Measurements from ENCODE around the gene TSR3. TPM values are rescaled to one million over a fixed set of nuclear protein-coding genes. Genes with fewer than 3 reads are reported as not detected.

The TSR3 gene
- total and polyA plus RNA-seq, 2 of the 13 experiments (the other 11 are each of a cell fraction or from before 2014, with no cell fraction given), result 24.2 to 51.0 TPM

DNA sequence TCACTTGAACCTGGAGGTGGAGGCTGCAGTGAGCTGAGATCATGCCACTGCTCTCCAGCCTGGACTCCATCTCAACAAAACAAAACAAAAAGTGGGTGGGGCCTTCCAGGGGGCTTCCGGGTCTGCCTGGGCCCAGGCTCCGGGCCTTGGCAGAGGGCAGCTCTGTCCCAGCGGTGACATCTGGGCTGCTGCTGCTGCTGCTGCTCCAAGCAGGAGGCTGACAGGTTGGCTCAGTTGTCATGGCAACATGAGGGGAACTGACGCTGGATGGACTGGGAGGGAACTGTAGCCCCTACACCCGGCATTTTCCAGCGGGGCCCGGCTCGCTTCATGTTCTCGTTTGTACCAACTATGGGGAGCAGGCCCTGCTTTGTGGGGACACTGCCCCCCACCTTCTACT lies 14.2 kb downstream of the TSR3 start:
- H3K4me2 ChIP-seq (ENCODE audit: low read depth, low read length), result no peak overlapping the region
- H3K9ac ChIP-seq (ENCODE audit: insufficient read depth, low read depth, low read length), result no peak overlapping the region
- 39% methylated on average over 5 of the region's 9 CpGs for WGBS (ENCODE audit: low lambda C conversion rate)
- H2AFZ ChIP-seq (ENCODE audit: low read length), result no peak overlapping the region
- H3K27ac ChIP-seq (ENCODE audit: extremely low read length, insufficient read depth, low read length), result no peak overlapping the region
- ATAC-seq (no peak), FAIRE-seq (no peak), DNase-seq (ENCODE audit: low spot score) (no peak)
- H3K79me2 ChIP-seq (ENCODE audit: insufficient read depth, low read length), result no peaks in the 10 kb centered on the region
- 0 out of 2 replicates have a peak, but pooled peaks cover 3% of the 10 kb centered on the region for H4K20me1 ChIP-seq (ENCODE audit: insufficient read depth, low read length)
- H3K9me3 ChIP-seq (ENCODE audit: low read length), result no peaks in the 10 kb centered on the region
- no TSS peak for BruUV-seq (replicated peaks)
- TF ChIP-seq RFX1 (IDR thresholded peaks at IDR 0.05), result peak; percentile 68
- TF ChIP-seq HNRNPLL (IDR thresholded peaks at IDR 0.05; ENCODE audit: low read depth, low read length, poor library complexity, severe bottlenecking), result peak; percentile 3
- peak; percentile 72 for TF ChIP-seq RFX3 (CRISPR knock-in tag; IDR thresholded peaks at IDR 0.05)
- 0 out of 2 replicates have a peak, but pooled peaks have one; percentile 26 for TF ChIP-seq ELF1 (CRISPR knock-in tag; IDR thresholded peaks at IDR 0.05)
- no peak for TF ChIP-seq MAFG (CRISPR knock-in tag; IDR thresholded peaks at IDR 0.05)
- TF ChIP-seq ZNF331 (CRISPR knock-in tag; IDR thresholded peaks at IDR 0.05), result no peak
- CTCF ChIA-PET (ENCODE audit: low intra/inter-chr PET ratio, low total read pairs), result no interaction called here
- H3K27me3 ChIP-seq (ENCODE audit: control insufficient read depth in 1 of 2, insufficient read depth in 2 of 2, low read length in 2 of 2), result peaks cover 18 to 71% of the 10 kb centered on the region in 2 experiments
- POLR2A ChIA-PET, result no interaction called here
- H3K4me3 ChIP-seq (replicated peaks in 1 of 3; ENCODE audit: insufficient read depth in 1 of 3, low read depth in 2 of 3, low read length in 3 of 3), result no peak overlapping the region
- H3K36me3 ChIP-seq (replicated peaks in 1 of 2; ENCODE audit: control insufficient read depth in 1 of 2, insufficient read depth in 2 of 2, low read length in 2 of 2), result no peaks in the 10 kb centered on the region
- peaks cover 19% of the 10 kb centered on the region for H3K4me1 ChIP-seq (ENCODE audit: insufficient read depth, low read length)
- intact Hi-C loops (cut with micrococcal nuclease; ENCODE audit: unreplicated experiment), result loop anchor here (2.0 kb wide), 1 partner anchor 75 kb away; no protein-coding TSS in a partner anchor
- in situ Hi-C loops (cut with HindIII; ENCODE audit: extremely low pct_ligation_motif_present, low pct_unique_long_range_greater_than_20kb), result no loop called here

DNA sequence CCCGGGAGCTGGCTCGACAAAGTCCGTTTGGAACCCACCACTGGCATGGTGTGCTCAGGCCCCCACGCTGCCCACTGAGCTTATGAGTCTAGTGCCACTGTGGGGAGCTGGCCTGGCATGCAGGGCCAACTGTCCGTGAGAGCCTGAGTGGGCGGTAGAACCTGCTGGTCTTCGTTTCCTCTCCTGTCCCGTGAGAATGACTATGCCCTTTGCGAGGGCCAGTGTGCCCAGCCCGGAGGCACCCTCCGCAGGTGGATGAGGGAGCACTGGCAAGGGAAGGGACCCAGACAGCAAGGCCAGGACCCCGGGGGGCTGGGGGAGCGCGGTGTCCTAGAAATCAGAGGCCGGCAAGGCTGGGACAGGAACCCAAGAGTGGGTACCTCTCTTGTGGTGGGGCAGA lies 15.1 kb downstream of the TSR3 start:
- POLR2A ChIA-PET, result no interaction called here
- H3K9me3 ChIP-seq (ENCODE audit: low read length), result no peaks in the 10 kb centered on the region
- H2AFZ ChIP-seq (ENCODE audit: low read length), result no peak overlapping the region
- intact Hi-C loops (cut with micrococcal nuclease; ENCODE audit: unreplicated experiment) (loop anchor here (2.0 kb wide), 1 partner anchor 76 kb away; no protein-coding TSS in a partner anchor), in situ Hi-C loops (cut with HindIII; ENCODE audit: extremely low pct_ligation_motif_present, low pct_unique_long_range_greater_than_20kb) (no loop called here)
- H3K4me2 ChIP-seq (ENCODE audit: low read depth, low read length), result no peak overlapping the region
- no peak for DNase-seq (ENCODE audit: low spot score)
- H3K27me3 ChIP-seq (ENCODE audit: control insufficient read depth in 1 of 2, insufficient read depth in 2 of 2, low read length in 2 of 2), result peaks cover 18 to 69% of the 10 kb centered on the region in 2 experiments
- no peaks in the 10 kb centered on the region for H3K79me2 ChIP-seq (ENCODE audit: insufficient read depth, low read length)
- H3K27ac ChIP-seq (ENCODE audit: extremely low read length, insufficient read depth, low read length), result no peak overlapping the region
- 0 out of 2 replicates have a peak, but pooled peaks cover 3% of the 10 kb centered on the region for H4K20me1 ChIP-seq (ENCODE audit: insufficient read depth, low read length)
- no peak overlapping the region for H3K9ac ChIP-seq (ENCODE audit: insufficient read depth, low read depth, low read length)
- CTCF ChIA-PET (ENCODE audit: low intra/inter-chr PET ratio, low total read pairs), result no interaction called here
- no TSS peak for BruUV-seq (replicated peaks)
- FAIRE-seq, result no peak
- WGBS (ENCODE audit: low lambda C conversion rate), result 17% methylated on average over 11 of the region's 15 CpGs
- H3K36me3 ChIP-seq (replicated peaks in 1 of 2; ENCODE audit: control insufficient read depth in 1 of 2, insufficient read depth in 2 of 2, low read length in 2 of 2), result no peaks in the 10 kb centered on the region
- H3K4me3 ChIP-seq (replicated peaks in 1 of 3; ENCODE audit: insufficient read depth in 1 of 3, low read depth in 2 of 3, low read length in 3 of 3), result no peak overlapping the region
- peaks cover 22% of the 10 kb centered on the region for H3K4me1 ChIP-seq (ENCODE audit: insufficient read depth, low read length)
- no peak for ATAC-seq
- no peak for TF ChIP-seq SP2 (CRISPR knock-in tag; IDR thresholded peaks at IDR 0.05)
- no peak for TF ChIP-seq SIX4 (CRISPR knock-in tag; IDR thresholded peaks at IDR 0.05)
- TF ChIP-seq, protein P1, sequence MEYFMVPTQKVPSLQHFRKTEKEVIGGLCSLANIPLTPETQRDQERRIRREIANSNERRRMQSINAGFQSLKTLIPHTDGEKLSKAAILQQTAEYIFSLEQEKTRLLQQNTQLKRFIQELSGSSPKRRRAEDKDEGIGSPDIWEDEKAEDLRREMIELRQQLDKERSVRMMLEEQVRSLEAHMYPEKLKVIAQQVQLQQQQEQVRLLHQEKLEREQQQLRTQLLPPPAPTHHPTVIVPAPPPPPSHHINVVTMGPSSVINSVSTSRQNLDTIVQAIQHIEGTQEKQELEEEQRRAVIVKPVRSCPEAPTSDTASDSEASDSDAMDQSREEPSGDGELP (IDR thresholded peaks at IDR 0.05; ENCODE audit: borderline replicate concordance, low read depth), result no peak
- TF ChIP-seq, protein P2, sequence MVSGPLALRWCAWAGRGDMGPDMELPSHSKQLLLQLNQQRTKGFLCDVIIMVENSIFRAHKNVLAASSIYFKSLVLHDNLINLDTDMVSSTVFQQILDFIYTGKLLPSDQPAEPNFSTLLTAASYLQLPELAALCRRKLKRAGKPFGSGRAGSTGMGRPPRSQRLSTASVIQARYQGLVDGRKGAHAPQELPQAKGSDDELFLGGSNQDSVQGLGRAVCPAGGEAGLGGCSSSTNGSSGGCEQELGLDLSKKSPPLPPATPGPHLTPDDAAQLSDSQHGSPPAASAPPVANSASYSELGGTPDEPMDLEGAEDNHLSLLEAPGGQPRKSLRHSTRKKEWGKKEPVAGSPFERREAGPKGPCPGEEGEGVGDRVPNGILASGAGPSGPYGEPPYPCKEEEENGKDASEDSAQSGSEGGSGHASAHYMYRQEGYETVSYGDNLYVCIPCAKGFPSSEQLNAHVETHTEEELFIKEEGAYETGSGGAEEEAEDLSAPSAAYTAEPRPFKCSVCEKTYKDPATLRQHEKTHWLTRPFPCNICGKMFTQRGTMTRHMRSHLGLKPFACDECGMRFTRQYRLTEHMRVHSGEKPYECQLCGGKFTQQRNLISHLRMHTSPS (CRISPR knock-in tag; IDR thresholded peaks at IDR 0.05; ENCODE audit: low read depth), result no peak
- TF ChIP-seq ZNF331 (CRISPR knock-in tag; IDR thresholded peaks at IDR 0.05), result no peak
- TF ChIP-seq, protein P3, sequence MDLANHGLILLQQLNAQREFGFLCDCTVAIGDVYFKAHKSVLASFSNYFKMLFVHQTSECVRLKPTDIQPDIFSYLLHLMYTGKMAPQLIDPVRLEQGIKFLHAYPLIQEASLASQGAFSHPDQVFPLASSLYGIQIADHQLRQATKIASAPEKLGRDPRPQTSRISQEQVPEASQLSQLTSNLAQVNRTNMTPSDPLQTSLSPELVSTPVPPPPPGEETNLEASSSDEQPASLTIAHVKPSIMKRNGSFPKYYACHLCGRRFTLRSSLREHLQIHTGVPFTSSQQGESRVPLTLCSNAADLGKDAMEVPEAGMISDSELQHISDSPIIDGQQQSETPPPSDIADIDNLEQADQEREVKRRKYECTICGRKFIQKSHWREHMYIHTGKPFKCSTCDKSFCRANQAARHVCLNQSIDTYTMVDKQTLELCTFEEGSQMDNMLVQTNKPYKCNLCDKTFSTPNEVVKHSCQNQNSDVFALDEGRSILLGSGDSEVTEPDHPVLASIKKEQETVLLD (CRISPR knock-in tag; IDR thresholded peaks at IDR 0.05; ENCODE audit: low read depth), result no peak
- TF ChIP-seq, protein P4, sequence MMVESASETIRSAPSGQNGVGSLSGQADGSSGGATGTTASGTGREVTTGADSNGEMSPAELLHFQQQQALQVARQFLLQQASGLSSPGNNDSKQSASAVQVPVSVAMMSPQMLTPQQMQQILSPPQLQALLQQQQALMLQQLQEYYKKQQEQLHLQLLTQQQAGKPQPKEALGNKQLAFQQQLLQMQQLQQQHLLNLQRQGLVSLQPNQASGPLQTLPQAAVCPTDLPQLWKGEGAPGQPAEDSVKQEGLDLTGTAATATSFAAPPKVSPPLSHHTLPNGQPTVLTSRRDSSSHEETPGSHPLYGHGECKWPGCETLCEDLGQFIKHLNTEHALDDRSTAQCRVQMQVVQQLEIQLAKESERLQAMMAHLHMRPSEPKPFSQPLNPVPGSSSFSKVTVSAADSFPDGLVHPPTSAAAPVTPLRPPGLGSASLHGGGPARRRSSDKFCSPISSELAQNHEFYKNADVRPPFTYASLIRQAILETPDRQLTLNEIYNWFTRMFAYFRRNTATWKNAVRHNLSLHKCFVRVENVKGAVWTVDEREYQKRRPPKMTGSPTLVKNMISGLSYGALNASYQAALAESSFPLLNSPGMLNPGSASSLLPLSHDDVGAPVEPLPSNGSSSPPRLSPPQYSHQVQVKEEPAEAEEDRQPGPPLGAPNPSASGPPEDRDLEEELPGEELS (CRISPR knock-in tag; IDR thresholded peaks at IDR 0.05), result no peak
- TF ChIP-seq PHF21A (CRISPR knock-in tag; IDR thresholded peaks at IDR 0.05), result no peak
- no peak for TF ChIP-seq SPEN (CRISPR knock-in tag; IDR thresholded peaks at IDR 0.05; ENCODE audit: low read depth)
